Activated CD8-positive, alpha-beta memory T cell treated with anti-CD3 and anti-CD28 coated beads, Interleukin-2, amount 50 U/mL, for 4 hours (primary cell): Measurements from ENCODE around the gene TMED1.
"Not testable (repeated sequence)": the region's sequence is repeated elsewhere in the genome, so short reads cannot be mapped to it uniquely, and the experiment has no call there.

ENCODE experiments used
- DNase-seq: peaks from one replicate; pipeline ENCODE4 v3.0.0-alpha.2; 2020

The TMED1 gene

GRCh38 chr19:10861103-10861651 is 25.2 kb upstream of the TMED1 start:
- no peak for DNase-seq

GRCh38 chr19:10858204-10858828 is 22.3 kb upstream of the TMED1 start:
- peak; percentile 35 for DNase-seq

GRCh38 chr19:10856899-10857298 is 20.9 kb upstream of the TMED1 start:
- DNase-seq = not testable (repeated sequence)

GRCh38 chr19:10855879-10856522 is 20.0 kb upstream of the TMED1 start:
- no peak for DNase-seq

- no peak for DNase-seq
Observed at GRCh38 chr19:10854350-10855089, 18.5 kb upstream of the TMED1 start.

- DNase-seq = no peak
Observed at GRCh38 chr19:10852941-10853340, 16.9 kb upstream of the TMED1 start.

- DNase-seq = no peak
Observed at GRCh38 chr19:10852098-10852800, 16.2 kb upstream of the TMED1 start.

- no peak for DNase-seq
Observed at GRCh38 chr19:10850631-10851030, 14.6 kb upstream of the TMED1 start.

GRCh38 chr19:10848230-10848856 is 12.3 kb upstream of the TMED1 start, which contains the start of gene C19orf38:
C19orf38 (plus strand) TSS chr19:10848415; CDS start chr19:10848509, 94 bp downstream.
- DNase-seq = no peak

- DNase-seq = no peak
Observed at GRCh38 chr19:10846500-10847202, 10.6 kb upstream of the TMED1 start.

- DNase-seq = no peak
Observed at GRCh38 chr19:10842788-10843187, 6.8 kb upstream of the TMED1 start.

GRCh38 chr19:10839114-10840050 is 3.4 kb upstream of the TMED1 start:
- DNase-seq = no peak

GRCh38 chr19:10838377-10838776 is 2.4 kb upstream of the TMED1 start:
- no peak for DNase-seq

- not testable (repeated sequence) for DNase-seq
Observed at GRCh38 chr19:10837649-10838048, 1.6 kb upstream of the TMED1 start.

GRCh38 chr19:10836479-10837330 is 693 bp upstream of the TMED1 start:
- peak; percentile 74 for DNase-seq

GRCh38 chr19:10835089-10835753 is 791 bp downstream of the TMED1 start:
- no peak for DNase-seq

GRCh38 chr19:10832939-10833296 is 3.1 kb downstream of the TMED1 start:
- no peak for DNase-seq

GRCh38 chr19:10831987-10832938 is 3.7 kb downstream of the TMED1 start:
- DNase-seq = no peak
